Mesenchymal stem cell (in vitro differentiated cells and primary cell): Measurements from ENCODE around the gene GRK3.
"Not testable (repeated sequence)": the region's sequence is repeated elsewhere in the genome, so short reads cannot be mapped to it uniquely, and the experiment has no call there.

Experiments used
- DNase-seq: peaks from one replicate; pipeline ENCODE4 v3.0.0-alpha.2; 2013
- H2AFZ ChIP-seq: one replicate; pipeline ENCODE4 v1.6.1; 2013; ENCODE audit warnings: low read depth, mild to moderate bottlenecking, control low read depth, inconsistent platforms, low read length, moderate library complexity
- H2AK5ac ChIP-seq: 2 replicates; pipeline ENCODE4 v1.6.1; 2013; ENCODE audit warnings: low read length, moderate library complexity, mild to moderate bottlenecking, inconsistent platforms; ENCODE audit not compliant: severe bottlenecking
- H2BK120ac ChIP-seq: one replicate; pipeline ENCODE4 v1.6.1; 2013; ENCODE audit warnings: low read depth, mild to moderate bottlenecking, inconsistent platforms, low read length, moderate library complexity
- H2BK12ac ChIP-seq, 2 experiments: one replicate each; pipeline ENCODE4 v1.6.1; 2013; ENCODE audit warnings: inconsistent platforms in 2 of 2, low read length in 2 of 2, mild to moderate bottlenecking in 2 of 2, moderate library complexity in 2 of 2, control low read depth in 1 of 2
- H2BK15ac ChIP-seq: one replicate; pipeline ENCODE4 v1.6.1; 2013; ENCODE audit warnings: mild to moderate bottlenecking, low read depth, inconsistent platforms; ENCODE audit not compliant: poor library complexity, severe bottlenecking
- H2BK5ac ChIP-seq: 2 replicates; pipeline ENCODE4 v1.6.1; 2013; ENCODE audit warnings: low read depth, mild to moderate bottlenecking, low read length, control low read depth, inconsistent platforms; ENCODE audit not compliant: poor library complexity, severe bottlenecking
- H3K14ac ChIP-seq, 2 experiments: one replicate each; pipeline ENCODE4 v1.6.1; 2013; ENCODE audit warnings: inconsistent platforms in 2 of 2, low read length in 2 of 2, control low read depth in 1 of 2, mild to moderate bottlenecking in 1 of 2, moderate library complexity in 1 of 2
- H3K18ac ChIP-seq, 2 experiments: one replicate each; pipeline ENCODE4 v1.6.1; 2013; ENCODE audit warnings: inconsistent platforms in 2 of 2, low read length in 2 of 2, control low read depth in 1 of 2, low read depth in 1 of 2, mild to moderate bottlenecking in 1 of 2
- H3K23ac ChIP-seq, 2 experiments: one replicate each; pipeline ENCODE4 v1.6.1; 2013; ENCODE audit warnings: inconsistent platforms in 2 of 2, low read length in 2 of 2, mild to moderate bottlenecking in 2 of 2, moderate library complexity in 2 of 2, control low read depth in 1 of 2
- H3K27ac ChIP-seq: 2 replicates; pipeline ENCODE4 v1.5.1; 2013; ENCODE audit warnings: mild to moderate bottlenecking, moderate library complexity, low read length, control low read depth, inconsistent platforms; ENCODE audit not compliant: poor library complexity, severe bottlenecking
- H3K27me3 ChIP-seq, 2 experiments: 2 replicates each; pipeline versions ENCODE4 v1.6.1 to v1.7.0; 2013; ENCODE audit warnings: low read length in 2 of 2, mild to moderate bottlenecking in 2 of 2, moderate library complexity in 2 of 2, control low read depth in 1 of 2, inconsistent platforms in 1 of 2; ENCODE audit not compliant: control insufficient read depth in 1 of 2, insufficient read depth in 1 of 2
- H3K36me3 ChIP-seq, 2 experiments: 2 replicates each; pipeline versions ENCODE4 v1.6.1 to v1.7.0; 2013; ENCODE audit warnings: low read length in 2 of 2, control low read depth in 1 of 2, inconsistent platforms in 1 of 2, low read depth in 1 of 2, mild to moderate bottlenecking in 1 of 2; ENCODE audit not compliant: insufficient read depth in 2 of 2, control insufficient read depth in 1 of 2
- H3K4ac ChIP-seq, 2 experiments: one replicate each; pipeline ENCODE4 v1.6.1; 2013; ENCODE audit warnings: inconsistent platforms in 2 of 2, low read length in 2 of 2, mild to moderate bottlenecking in 2 of 2, moderate library complexity in 2 of 2, control low read depth in 1 of 2, low read depth in 1 of 2
- H3K4me1 ChIP-seq: 2 replicates; pipeline ENCODE4 v1.6.1; 2013; ENCODE audit warnings: low read depth, low read length, control low read depth; ENCODE audit not compliant: control insufficient read depth, insufficient read depth
- H3K4me2 ChIP-seq: 2 replicates; pipeline ENCODE4 v1.6.1; 2013; ENCODE audit warnings: low read length, mild to moderate bottlenecking, inconsistent platforms; ENCODE audit not compliant: poor library complexity, severe bottlenecking
- H3K4me3 ChIP-seq, 2 experiments: 2 replicates each; pipeline versions ENCODE4 v1.5.1 to v1.7.0; 2013; ENCODE audit warnings: low read length in 2 of 2, mild to moderate bottlenecking in 2 of 2, control low read depth in 1 of 2, low read depth in 1 of 2; ENCODE audit not compliant: insufficient read depth in 1 of 2
- H3K79me1 ChIP-seq: replicated peaks from 2 replicates; pipeline ENCODE4 v1.6.1; 2013; ENCODE audit warnings: mild to moderate bottlenecking, control low read depth, low read length, inconsistent platforms; ENCODE audit not compliant: poor library complexity, severe bottlenecking
- H3K9ac ChIP-seq: 2 replicates; pipeline ENCODE4 v1.7.0; 2013; ENCODE audit warnings: mild to moderate bottlenecking, low read length, moderate library complexity
- H3K9me3 ChIP-seq: 2 replicates; pipeline ENCODE4 v1.7.0; 2013; ENCODE audit warnings: mild to moderate bottlenecking, low read length; ENCODE audit not compliant: control insufficient read depth
- H4K8ac ChIP-seq: one replicate; pipeline ENCODE4 v1.6.1; 2013; ENCODE audit warnings: inconsistent platforms, mild to moderate bottlenecking, low read length, moderate library complexity
- H4K91ac ChIP-seq: one replicate; pipeline ENCODE4 v1.6.1; 2013; ENCODE audit warnings: mild to moderate bottlenecking, low read length, inconsistent platforms
- WGBS: methylation state at CpG from one replicate; pipeline ENCODE4 v1.1.7; 2013; ENCODE audit warnings: mixed read lengths; 5-methylcytosine and 5-hydroxymethylcytosine counted together

The GRK3 gene

GRCh38 chr22:25527016-25527415 is 37.5 kb upstream of the GRK3 start:
- no CpG with 5 or more reads among the region's 1 CpG for WGBS
- H3K14ac ChIP-seq, H3K36me3 ChIP-seq: not testable (repeated sequence)

GRCh38 chr22:25528068-25528467 is 36.4 kb upstream of the GRK3 start:
- not testable (repeated sequence) for H4K8ac ChIP-seq, H3K27me3 ChIP-seq, H3K14ac ChIP-seq, H3K4me2 ChIP-seq, H3K9ac ChIP-seq, H3K23ac ChIP-seq, H3K4me3 ChIP-seq, DNase-seq, H4K91ac ChIP-seq, H3K4me1 ChIP-seq, H3K18ac ChIP-seq, H2BK120ac ChIP-seq, H2BK12ac ChIP-seq, H3K79me1 ChIP-seq, H2AFZ ChIP-seq, H2BK15ac ChIP-seq, H3K36me3 ChIP-seq, H3K27ac ChIP-seq, H3K4ac ChIP-seq, H3K9me3 ChIP-seq, H2BK5ac ChIP-seq, H2AK5ac ChIP-seq
- 96% methylated on average over 3 of the region's 3 CpGs for WGBS

More at GRCh38 chr22:25527016-25527415, 37.5 kb upstream of the GRK3 start:
- not testable (repeated sequence) for H3K27ac ChIP-seq, H2AFZ ChIP-seq, H3K4me1 ChIP-seq, H3K79me1 ChIP-seq, H2BK120ac ChIP-seq, H2BK15ac ChIP-seq, H2BK5ac ChIP-seq, H2BK12ac ChIP-seq, DNase-seq, H4K8ac ChIP-seq, H4K91ac ChIP-seq, H3K18ac ChIP-seq, H3K23ac ChIP-seq, H3K4me3 ChIP-seq, H3K4ac ChIP-seq, H3K9me3 ChIP-seq, H3K9ac ChIP-seq, H3K27me3 ChIP-seq, H3K4me2 ChIP-seq, H2AK5ac ChIP-seq

GRCh38 chr22:25529059-25529458 is 35.4 kb upstream of the GRK3 start:
- not testable (repeated sequence) for H3K4me3 ChIP-seq, H3K79me1 ChIP-seq, H2BK12ac ChIP-seq, H2BK15ac ChIP-seq, H2AFZ ChIP-seq, H3K14ac ChIP-seq, H2BK120ac ChIP-seq, H2AK5ac ChIP-seq, H3K27ac ChIP-seq, H3K4ac ChIP-seq, H3K4me2 ChIP-seq, H2BK5ac ChIP-seq, H3K9ac ChIP-seq, H3K9me3 ChIP-seq, H4K91ac ChIP-seq, H4K8ac ChIP-seq, DNase-seq, H3K23ac ChIP-seq, H3K18ac ChIP-seq, H3K36me3 ChIP-seq, H3K4me1 ChIP-seq, H3K27me3 ChIP-seq
- 67% methylated on average over 1 of the region's 1 CpG for WGBS

- H3K4me2 ChIP-seq, H3K18ac ChIP-seq, H2BK15ac ChIP-seq, H2BK120ac ChIP-seq, H2AFZ ChIP-seq, H2BK5ac ChIP-seq, H3K36me3 ChIP-seq, H3K27me3 ChIP-seq, H3K79me1 ChIP-seq, H3K9me3 ChIP-seq, H3K23ac ChIP-seq, H3K9ac ChIP-seq, H2BK12ac ChIP-seq, H3K14ac ChIP-seq, H3K4ac ChIP-seq, H3K27ac ChIP-seq, H3K4me1 ChIP-seq, H4K91ac ChIP-seq, DNase-seq, H2AK5ac ChIP-seq, H3K4me3 ChIP-seq, H4K8ac ChIP-seq: not testable (repeated sequence)
- 96% methylated on average over 3 of the region's 4 CpGs for WGBS
These were observed 34.8 kb upstream of the GRK3 start for GRCh38 chr22:25529541-25530137.
